Measurements from ENCODE around the gene PSPH. TPM values are rescaled to one million over a fixed set of nuclear protein-coding genes. Genes with fewer than 3 reads are reported as not detected.

The PSPH gene
- total RNA-seq, 1 experiment from 2014 or later: 103 TPM

GRCh38 chr7:56079450-56080185 lies 28.4 kb upstream of the PSPH start:
- TF ChIP-seq CTCF (conservative IDR thresholded peaks at IDR 0.05) (no peak), EZH2 (IDR thresholded peaks at IDR 0.05; ENCODE audit: low read depth) (no peak)
- CTCF ChIA-PET: no interaction called here
- Histone ChIP-seq H3K27ac (no peak overlapping the region), H3K4me3 (no peak overlapping the region), H3K36me3 (ENCODE audit: low read depth) (peaks cover 34% of the 10 kb centered on the region), H3F3A (ENCODE audit: insufficient read depth, low read depth) (peaks cover 40% of the 10 kb centered on the region), H2AFZ (no peak overlapping the region), H3K4me2 (no peak overlapping the region), H3K4me1 (replicated peaks; ENCODE audit: insufficient read depth) (peaks cover 27% of the 10 kb centered on the region), H4K20me1 (ENCODE audit: insufficient read depth) (peaks cover 2% of the 10 kb centered on the region; the same call in 1 of the 2 replicates), H3K79me2 (ENCODE audit: low read depth) (peaks cover 6% of the 10 kb centered on the region; the same call in 1 of the 2 replicates), H3K9me3 (ENCODE audit: insufficient read depth, low read depth) (no peaks in the 10 kb centered on the region), H3K9me2 (ENCODE audit: insufficient read depth) (no peaks in the 10 kb centered on the region), H3K27me3 (ENCODE audit: insufficient read depth, low read depth) (no peaks in the 10 kb centered on the region)
- DNase-seq: no peak
- no TSS peak for BruUV-seq (replicated peaks)
- POLR2A ChIA-PET (ENCODE audit: unreplicated experiment): interaction anchor here (0.5 kb wide), 1 partner anchor 16 kb away, joined by 4 read pairs; no protein-coding TSS in a partner anchor
- intact Hi-C loops (cut with micrococcal nuclease; ENCODE audit: unreplicated experiment): no loop called here

- Histone ChIP-seq H4K20me1 (ENCODE audit: insufficient read depth) (peaks cover 4% of the 10 kb centered on the region), H3K79me2 (ENCODE audit: low read depth) (peaks cover 8% of the 10 kb centered on the region; the same call in 1 of the 2 replicates), H3K9me2 (ENCODE audit: insufficient read depth) (no peaks in the 10 kb centered on the region), H3K4me3 (no peak overlapping the region), H3K9me3 (ENCODE audit: insufficient read depth, low read depth) (no peaks in the 10 kb centered on the region), H3K4me2 (no peak overlapping the region), H3F3A (ENCODE audit: insufficient read depth, low read depth) (peaks cover 52% of the 10 kb centered on the region), H3K27me3 (ENCODE audit: insufficient read depth, low read depth) (no peaks in the 10 kb centered on the region), H2AFZ (no peak overlapping the region), H3K36me3 (ENCODE audit: low read depth) (peaks cover 34% of the 10 kb centered on the region), H3K4me1 (replicated peaks; ENCODE audit: insufficient read depth) (peaks cover 29% of the 10 kb centered on the region), H3K27ac (no peak overlapping the region)
- ChIA-PET POLR2A (ENCODE audit: unreplicated experiment) (no interaction called here), CTCF (no interaction called here)
- DNase-seq: no peak
- TF ChIP-seq CTCF (conservative IDR thresholded peaks at IDR 0.05) (no peak), EZH2 (IDR thresholded peaks at IDR 0.05; ENCODE audit: low read depth) (no peak)
- BruUV-seq (replicated peaks): no TSS peak
- intact Hi-C loops (cut with micrococcal nuclease; ENCODE audit: unreplicated experiment): no loop called here
Observed at GRCh38 chr7:56078196-56078595, 27.0 kb upstream of the PSPH start.

GRCh38 chr7:56077681-56078080 lies 26.4 kb upstream of the PSPH start:
- POLR2A ChIA-PET (ENCODE audit: unreplicated experiment): no interaction called here
- Histone ChIP-seq H3K27me3 (ENCODE audit: insufficient read depth, low read depth) (no peaks in the 10 kb centered on the region), H3K9me3 (ENCODE audit: insufficient read depth, low read depth) (no peaks in the 10 kb centered on the region), H3K9me2 (ENCODE audit: insufficient read depth) (no peaks in the 10 kb centered on the region), H2AFZ (no peak overlapping the region), H3K79me2 (ENCODE audit: low read depth) (peaks cover 8% of the 10 kb centered on the region; the same call in 1 of the 2 replicates), H4K20me1 (ENCODE audit: insufficient read depth) (peaks cover 4% of the 10 kb centered on the region), H3K4me2 (no peak overlapping the region), H3K27ac (no peak overlapping the region), H3K4me3 (no peak overlapping the region), H3F3A (ENCODE audit: insufficient read depth, low read depth) (peaks cover 55% of the 10 kb centered on the region), H3K4me1 (replicated peaks; ENCODE audit: insufficient read depth) (peaks cover 29% of the 10 kb centered on the region), H3K36me3 (ENCODE audit: low read depth) (peaks cover 37% of the 10 kb centered on the region)
- CTCF ChIA-PET: interaction anchor here (0.6 kb wide), 1 partner anchor 64 kb away, joined by 8 read pairs; no protein-coding TSS in a partner anchor
- intact Hi-C loops (cut with micrococcal nuclease; ENCODE audit: unreplicated experiment): no loop called here
- DNase-seq: no peak
- no TSS peak for BruUV-seq (replicated peaks)
- TF ChIP-seq EZH2 (IDR thresholded peaks at IDR 0.05; ENCODE audit: low read depth) (no peak), CTCF (conservative IDR thresholded peaks at IDR 0.05) (no peak)
